Measurements from ENCODE around the gene LMO7.
"Not testable (repeated sequence)": the region's sequence is repeated elsewhere in the genome, so short reads cannot be mapped to it uniquely, and the experiment has no call there.

The LMO7 gene

GRCh38 chr13:75743072-75743471 lies 106.9 kb downstream of the LMO7 start:
- DNase-seq (ENCODE audit: low spot score) = not testable (repeated sequence)

- no peak for DNase-seq (ENCODE audit: low spot score)
Measured at GRCh38 chr13:75744127-75744526, 108.0 kb downstream of the LMO7 start.

GRCh38 chr13:75745387-75745786 lies 109.3 kb downstream of the LMO7 start:
- DNase-seq (ENCODE audit: low spot score) = no peak

- no peak for DNase-seq (ENCODE audit: low spot score)
Measured at GRCh38 chr13:75748874-75749273, 112.7 kb downstream of the LMO7 start.

- no peak for DNase-seq (ENCODE audit: low spot score)
Measured at GRCh38 chr13:75749407-75749806, 113.3 kb downstream of the LMO7 start.

- no peak for DNase-seq (ENCODE audit: low spot score)
Measured at GRCh38 chr13:75751350-75751749, 115.2 kb downstream of the LMO7 start.

- DNase-seq (ENCODE audit: low spot score) = no peak
Measured at GRCh38 chr13:75752826-75753225, 116.7 kb downstream of the LMO7 start.

- DNase-seq (ENCODE audit: low spot score) = no peak
Measured at GRCh38 chr13:75754936-75755335, 118.8 kb downstream of the LMO7 start.

- no peak for DNase-seq (ENCODE audit: low spot score)
Measured at GRCh38 chr13:75757336-75757735, 121.2 kb downstream of the LMO7 start.

GRCh38 chr13:75759531-75759930 lies 123.4 kb downstream of the LMO7 start:
- no peak for DNase-seq (ENCODE audit: low spot score)

- peak; percentile 37 for DNase-seq (ENCODE audit: low spot score)
Measured at GRCh38 chr13:75760131-75761021, 124.2 kb downstream of the LMO7 start.

- DNase-seq (ENCODE audit: low spot score) = peak; percentile 29
Measured at GRCh38 chr13:75761369-75761768, 125.2 kb downstream of the LMO7 start.

- DNase-seq (ENCODE audit: low spot score) = peak; percentile 37
Measured at GRCh38 chr13:75762076-75762937, 126.2 kb downstream of the LMO7 start.

GRCh38 chr13:75762955-75763354 lies 126.8 kb downstream of the LMO7 start:
- no peak for DNase-seq (ENCODE audit: low spot score)

- DNase-seq (ENCODE audit: low spot score) = no peak
Measured at GRCh38 chr13:75763512-75763911, 127.4 kb downstream of the LMO7 start.

GRCh38 chr13:75764251-75764925 lies 128.3 kb downstream of the LMO7 start:
- DNase-seq (ENCODE audit: low spot score) = no peak

GRCh38 chr13:75764926-75765310 lies 128.8 kb downstream of the LMO7 start:
- no peak for DNase-seq (ENCODE audit: low spot score)

- no peak for DNase-seq (ENCODE audit: low spot score)
Measured at GRCh38 chr13:75766636-75767035, 130.5 kb downstream of the LMO7 start.

GRCh38 chr13:75769141-75769905 lies 133.2 kb downstream of the LMO7 start:
- no peak for DNase-seq (ENCODE audit: low spot score)

- no peak for DNase-seq (ENCODE audit: low spot score)
Measured at GRCh38 chr13:75770164-75770563, 134.0 kb downstream of the LMO7 start.

GRCh38 chr13:75770592-75771011 lies 134.5 kb downstream of the LMO7 start:
- no peak for DNase-seq (ENCODE audit: low spot score)

GRCh38 chr13:75771226-75771625 lies 135.1 kb downstream of the LMO7 start:
- DNase-seq (ENCODE audit: low spot score) = no peak
